H1 (cell line): ENCODE results near the gene TADA3. TPM values are rescaled to one million over a fixed set of nuclear protein-coding genes. Genes with fewer than 3 reads are reported as not detected.

Experiments used
- BRCA1 ChIP-seq: IDR thresholded peaks from 2 replicates; pipeline ENCODE4 v1.6.1; 2012; ENCODE audit warnings: low read depth, low read length, improper control_type of control experiment
- CHD2 ChIP-seq: IDR thresholded peaks from 2 replicates; pipeline ENCODE4 v1.6.1; 2012; ENCODE audit warnings: low read length, improper control_type of control experiment
- CHD7 ChIP-seq: fragments of 300-600 bp; sonication (generic); IDR thresholded peaks from 2 replicates; pipeline ENCODE4 v1.7.1; 2012; ENCODE audit warnings: low read length, moderate library complexity, mild to moderate bottlenecking, inconsistent platforms; ENCODE audit not compliant: insufficient replicate concordance
- EGR1 ChIP-seq: IDR thresholded peaks from 2 replicates; pipeline ENCODE4 v1.6.1; 2011; ENCODE audit warnings: low read depth, low read length, borderline replicate concordance
- GTF2F1 ChIP-seq: IDR thresholded peaks from 2 replicates; pipeline ENCODE4 v1.6.1; 2012; ENCODE audit warnings: low read depth, low read length, improper control_type of control experiment, borderline replicate concordance
- HDAC2 ChIP-seq, 2 experiments: fragments of 300-600 bp in 1 of 2; sonication (generic) in 1 of 2; IDR thresholded peaks; 2 replicates each; pipeline ENCODE4 v1.6.1; 2011 to 2012; ENCODE audit warnings: low read depth in 2 of 2, low read length in 2 of 2, mild to moderate bottlenecking in 2 of 2, moderate library complexity in 2 of 2, borderline replicate concordance in 1 of 2, inconsistent platforms in 1 of 2
- RFX5 ChIP-seq: IDR thresholded peaks from 2 replicates; pipeline ENCODE4 v1.6.1; 2011; ENCODE audit warnings: low read depth, low read length, improper control_type of control experiment, borderline replicate concordance
- TAF7 ChIP-seq: optimal IDR thresholded peaks from 2 replicates; pipeline ENCODE3; 2011; ENCODE audit warnings: low read depth, mild to moderate bottlenecking, inconsistent platforms, low read length, moderate library complexity, borderline replicate concordance
- polyA plus RNA-seq, 7 experiments: library from polyadenylated mRNA; depleted of rRNA in 3 of 7; stranded (reverse) in 5 of 7; unstranded in 2 of 7; fragments of >200 nt in 5 of 7; fragments of 200-250 nt in 2 of 7; gene quantifications; 1 replicate in 5 of 7; 2 replicates in 1 of 7; 4 replicates in 1 of 7; pipeline versions ENCODE4 v1.2.1 to v1.2.3, GENCODE V29; 2011 to 2013; ENCODE audit warnings: missing spikeins in 2 of 7, mixed read lengths in 2 of 7
- total RNA-seq: library from RNA; stranded (reverse); fragmentation: NEBNext Ultra II Directional; extraction: Animal tissue kit (Norgen Biotek cat#: 25700); gene quantifications from 2 replicates; pipeline ENCODE4 v1.2.1, GENCODE V29; 2021

The TADA3 gene
- total and polyA plus RNA-seq, 2 of the 8 experiments (the other 6 are each of a cell fraction or from before 2014, with no cell fraction given) = 43.4 to 50.3 TPM

- TF ChIP-seq TAF7 (no peak), GTF2F1 (no peak), CHD7 (no peak), EGR1 (no peak), CHD2 (no peak), HDAC2 (IDR thresholded peaks at IDR 0.05; ENCODE audit: borderline replicate concordance in 1 of 2, low read depth in 2 of 2, low read length in 2 of 2) (no peak), RFX5 (no peak), BRCA1 (no peak)
Observed at GRCh38 chr3:9746330-9746729, 45.9 kb downstream of the TADA3 start (continued).
